Measurements from ENCODE around the gene RAB6C.
"Not testable (repeated sequence)": the region's sequence is repeated elsewhere in the genome, so short reads cannot be mapped to it uniquely, and the experiment has no call there.

- TF ChIP-seq CTCF (IDR thresholded peaks at IDR 0.05; ENCODE audit: poor library complexity); EZH2 (IDR thresholded peaks at IDR 0.05; ENCODE audit: borderline replicate concordance); EZH2phosphoT487 (IDR thresholded peaks at IDR 0.05; ENCODE audit: low read depth, severe bottlenecking, unreplicated experiment): not testable (repeated sequence)
These were observed 19.3 kb downstream of the RAB6C start for GRCh38 chr2:129998771-129999170.
